ENCODE data around the gene ERG28. TPM values are rescaled to one million over a fixed set of nuclear protein-coding genes. Genes with fewer than 3 reads are reported as not detected.

ERG28 gene
- total and polyA plus RNA-seq, 2 donors (not counting 1 experiment from before 2014, with no cell fraction given): 4.9 to 11.7 TPM

GRCh38 chr14:75690010-75690409 is 29.3 kb upstream of the ERG28 start:
- H3K27ac ChIP-seq (ENCODE audit: low read length in 2 of 2): no peak overlapping the region
- H3K27me3 Mint-ChIP-seq: no peaks in the 10 kb centered on the region
- POLR2A ChIA-PET: no interaction called here
- no peak overlapping the region for H2AFZ ChIP-seq (ENCODE audit: insufficient read depth, low read depth, low read length, poor library complexity, severe bottlenecking)
- DNase-seq (no peak), ATAC-seq (ENCODE audit: low read depth) (no peak)
- WGBS (ENCODE audit: insufficient coverage): no CpG with 5 or more reads among the region's 7 CpGs
- H3K36me3 ChIP-seq (replicated peaks in 1 of 2; ENCODE audit: control extremely low read depth in 1 of 2, control insufficient read depth in 1 of 2, extremely low read depth in 1 of 2, insufficient read depth in 2 of 2, low read length in 1 of 2): peaks cover 11 to 23% of the 10 kb centered on the region in 2 experiments
- TF ChIP-seq EZH2 (IDR thresholded peaks at IDR 0.05; ENCODE audit: borderline replicate concordance, insufficient read depth, low read depth, low read length, poor library complexity, severe bottlenecking): no peak
- TF ChIP-seq, protein P1, sequence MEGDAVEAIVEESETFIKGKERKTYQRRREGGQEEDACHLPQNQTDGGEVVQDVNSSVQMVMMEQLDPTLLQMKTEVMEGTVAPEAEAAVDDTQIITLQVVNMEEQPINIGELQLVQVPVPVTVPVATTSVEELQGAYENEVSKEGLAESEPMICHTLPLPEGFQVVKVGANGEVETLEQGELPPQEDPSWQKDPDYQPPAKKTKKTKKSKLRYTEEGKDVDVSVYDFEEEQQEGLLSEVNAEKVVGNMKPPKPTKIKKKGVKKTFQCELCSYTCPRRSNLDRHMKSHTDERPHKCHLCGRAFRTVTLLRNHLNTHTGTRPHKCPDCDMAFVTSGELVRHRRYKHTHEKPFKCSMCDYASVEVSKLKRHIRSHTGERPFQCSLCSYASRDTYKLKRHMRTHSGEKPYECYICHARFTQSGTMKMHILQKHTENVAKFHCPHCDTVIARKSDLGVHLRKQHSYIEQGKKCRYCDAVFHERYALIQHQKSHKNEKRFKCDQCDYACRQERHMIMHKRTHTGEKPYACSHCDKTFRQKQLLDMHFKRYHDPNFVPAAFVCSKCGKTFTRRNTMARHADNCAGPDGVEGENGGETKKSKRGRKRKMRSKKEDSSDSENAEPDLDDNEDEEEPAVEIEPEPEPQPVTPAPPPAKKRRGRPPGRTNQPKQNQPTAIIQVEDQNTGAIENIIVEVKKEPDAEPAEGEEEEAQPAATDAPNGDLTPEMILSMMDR (IDR thresholded peaks at IDR 0.05): no peak
- H3K79me2 ChIP-seq (ENCODE audit: control insufficient read depth, insufficient read depth, low read length): no peaks in the 10 kb centered on the region
- intact Hi-C loops (cut with micrococcal nuclease): no loop called here
- no peaks in the 10 kb centered on the region for H3K4me1 ChIP-seq (ENCODE audit: control insufficient read depth in 2 of 2, insufficient read depth in 2 of 2, low read length in 2 of 2)
- no peaks in the 10 kb centered on the region for H3K4me1 Mint-ChIP-seq
- H3K9me3 Mint-ChIP-seq (ENCODE audit: insufficient read depth): no peaks in the 10 kb centered on the region
- H3K27me3 ChIP-seq (replicated peaks in 1 of 4; ENCODE audit: control extremely low read depth in 1 of 4, control insufficient read depth in 3 of 4, insufficient read depth in 4 of 4, low read length in 3 of 4): no peaks in the 10 kb centered on the region
- CTCF ChIA-PET: no interaction called here
- H3K9me3 ChIP-seq (ENCODE audit: control extremely low read depth in 1 of 3, control insufficient read depth in 2 of 3, insufficient read depth in 1 of 3, low read length in 2 of 3): peaks cover 0 to 5% (median 0%) of the 10 kb centered on the region in 3 donors
- H3K4me3 Mint-ChIP-seq: no peak overlapping the region
- no peak overlapping the region for H3K27ac Mint-ChIP-seq
- H4K20me1 ChIP-seq (ENCODE audit: control insufficient read depth, insufficient read depth, low read length, poor library complexity, severe bottlenecking): no peaks in the 10 kb centered on the region
- no peak overlapping the region for H3K9ac ChIP-seq (ENCODE audit: low read length)
- no peak overlapping the region for H3K4me2 ChIP-seq (replicated peaks; ENCODE audit: low read depth, low read length, poor library complexity, severe bottlenecking)
- H3K4me3 ChIP-seq (ENCODE audit: control extremely low read depth in 1 of 5, extremely low read depth in 1 of 5, insufficient read depth in 1 of 5, low read depth in 2 of 5, low read length in 4 of 5): no peak overlapping the region

- Histone ChIP-seq H3K36me3 (replicated peaks in 1 of 2; ENCODE audit: control extremely low read depth in 1 of 2, control insufficient read depth in 1 of 2, extremely low read depth in 1 of 2, insufficient read depth in 2 of 2, low read length in 1 of 2) (peaks cover 11 to 22% of the 10 kb centered on the region in 2 experiments), H3K4me1 (ENCODE audit: control insufficient read depth in 2 of 2, insufficient read depth in 2 of 2, low read length in 2 of 2) (no peaks in the 10 kb centered on the region), H3K79me2 (ENCODE audit: control insufficient read depth, insufficient read depth, low read length) (no peaks in the 10 kb centered on the region), H3K4me2 (replicated peaks; ENCODE audit: low read depth, low read length, poor library complexity, severe bottlenecking) (no peak overlapping the region), H3K9ac (ENCODE audit: low read length) (no peak overlapping the region), H2AFZ (ENCODE audit: insufficient read depth, low read depth, low read length, poor library complexity, severe bottlenecking) (no peak overlapping the region), H3K27ac (ENCODE audit: low read length in 2 of 2) (no peak overlapping the region), H3K27me3 (replicated peaks in 1 of 4; ENCODE audit: control extremely low read depth in 1 of 4, control insufficient read depth in 3 of 4, insufficient read depth in 4 of 4, low read length in 3 of 4) (no peaks in the 10 kb centered on the region), H3K4me3 (ENCODE audit: control extremely low read depth in 1 of 5, extremely low read depth in 1 of 5, insufficient read depth in 1 of 5, low read depth in 2 of 5, low read length in 4 of 5) (no peak overlapping the region), H3K9me3 (ENCODE audit: control extremely low read depth in 1 of 3, control insufficient read depth in 2 of 3, insufficient read depth in 1 of 3, low read length in 2 of 3) (no peaks in the 10 kb centered on the region), H4K20me1 (ENCODE audit: control insufficient read depth, insufficient read depth, low read length, poor library complexity, severe bottlenecking) (no peaks in the 10 kb centered on the region)
- no peak for DNase-seq
- no peaks in the 10 kb centered on the region for H3K27me3 Mint-ChIP-seq
- H3K9me3 Mint-ChIP-seq (ENCODE audit: insufficient read depth): no peaks in the 10 kb centered on the region
- intact Hi-C loops (cut with micrococcal nuclease): no loop called here
- ATAC-seq (ENCODE audit: low read depth): no peak
- TF ChIP-seq, protein P1 (IDR thresholded peaks at IDR 0.05): no peak
- TF ChIP-seq EZH2 (IDR thresholded peaks at IDR 0.05; ENCODE audit: borderline replicate concordance, insufficient read depth, low read depth, low read length, poor library complexity, severe bottlenecking): no peak
- H3K4me3 Mint-ChIP-seq: no peak overlapping the region
- no peak overlapping the region for H3K27ac Mint-ChIP-seq
- WGBS (ENCODE audit: insufficient coverage): 100% methylated on average over 2 of the region's 2 CpGs
- no peaks in the 10 kb centered on the region for H3K4me1 Mint-ChIP-seq
- ChIA-PET POLR2A (no interaction called here), CTCF (no interaction called here)
These were observed 28.3 kb upstream of the ERG28 start for GRCh38 chr14:75689012-75689411.
